KMS-11 (cell line): Measurements from ENCODE around the gene SLC25A3.
"Not testable (repeated sequence)": the region's sequence is repeated elsewhere in the genome, so short reads cannot be mapped to it uniquely, and the experiment has no call there.

Experiments
- H2AFZ ChIP-seq: fragments of 200-600 bp; sonication (generic); 2 replicates; pipeline ENCODE4 v1.6.1; 2016; ENCODE audit warnings: antibody characterized with exemption, mixed run types, low read depth
- H3K27ac ChIP-seq: fragments of 200-600 bp; sonication (generic); 2 replicates; pipeline ENCODE4 v1.6.1; 2016; ENCODE audit warnings: mild to moderate bottlenecking, mixed run types
- H3K27me3 ChIP-seq: fragments of 200-600 bp; sonication (generic); 2 replicates; pipeline ENCODE4 v1.6.1; 2017; ENCODE audit warnings: mild to moderate bottlenecking, low read depth, mixed run types, moderate library complexity; ENCODE audit not compliant: insufficient read depth
- H3K36me3 ChIP-seq: fragments of 200-600 bp; sonication (generic); 2 replicates; pipeline ENCODE4 v1.6.1; 2017; ENCODE audit warnings: mild to moderate bottlenecking, mixed run types; ENCODE audit not compliant: insufficient read depth
- H3K4me1 ChIP-seq: fragments of 200-600 bp; sonication (generic); 2 replicates; pipeline ENCODE4 v1.6.1; 2016; ENCODE audit warnings: mild to moderate bottlenecking, low read depth, mixed run types; ENCODE audit not compliant: poor library complexity, severe bottlenecking
- H3K4me2 ChIP-seq: fragments of 200-600 bp; sonication (generic); 2 replicates; pipeline ENCODE4 v1.7.0; 2016; ENCODE audit warnings: mild to moderate bottlenecking, mixed run types
- H3K4me3 ChIP-seq: fragments of 200-600 bp; sonication (generic); IDR thresholded peaks from 2 replicates; pipeline ENCODE4 v1.6.1; 2017; ENCODE audit warnings: low read depth, low read length, mixed read lengths; ENCODE audit not compliant: insufficient read depth
- H3K79me2 ChIP-seq: fragments of 200-600 bp; sonication (generic); 2 replicates; pipeline ENCODE4 v1.6.1; 2016; ENCODE audit warnings: low read depth, mixed run types; ENCODE audit not compliant: insufficient read depth
- H3K9ac ChIP-seq: fragments of 200-600 bp; sonication (generic); 2 replicates; pipeline ENCODE4 v1.6.1; 2016; ENCODE audit warnings: mild to moderate bottlenecking, mixed run types
- H4K20me1 ChIP-seq: fragments of 200-600 bp; sonication (generic); 2 replicates; pipeline ENCODE4 v1.6.1; 2016; ENCODE audit warnings: mild to moderate bottlenecking, mixed run types; ENCODE audit not compliant: insufficient read depth
- TF ChIP-seq, protein P1 (sequence below): fragments of 200-600 bp; sonication (generic); conservative IDR thresholded peaks from 2 replicates; pipeline ENCODE4 v1.6.1; 2017; ENCODE audit warnings: low read depth, mild to moderate bottlenecking, antibody characterized with exemption, low read length, moderate library complexity, mixed read lengths

Gene SLC25A3

DNA sequence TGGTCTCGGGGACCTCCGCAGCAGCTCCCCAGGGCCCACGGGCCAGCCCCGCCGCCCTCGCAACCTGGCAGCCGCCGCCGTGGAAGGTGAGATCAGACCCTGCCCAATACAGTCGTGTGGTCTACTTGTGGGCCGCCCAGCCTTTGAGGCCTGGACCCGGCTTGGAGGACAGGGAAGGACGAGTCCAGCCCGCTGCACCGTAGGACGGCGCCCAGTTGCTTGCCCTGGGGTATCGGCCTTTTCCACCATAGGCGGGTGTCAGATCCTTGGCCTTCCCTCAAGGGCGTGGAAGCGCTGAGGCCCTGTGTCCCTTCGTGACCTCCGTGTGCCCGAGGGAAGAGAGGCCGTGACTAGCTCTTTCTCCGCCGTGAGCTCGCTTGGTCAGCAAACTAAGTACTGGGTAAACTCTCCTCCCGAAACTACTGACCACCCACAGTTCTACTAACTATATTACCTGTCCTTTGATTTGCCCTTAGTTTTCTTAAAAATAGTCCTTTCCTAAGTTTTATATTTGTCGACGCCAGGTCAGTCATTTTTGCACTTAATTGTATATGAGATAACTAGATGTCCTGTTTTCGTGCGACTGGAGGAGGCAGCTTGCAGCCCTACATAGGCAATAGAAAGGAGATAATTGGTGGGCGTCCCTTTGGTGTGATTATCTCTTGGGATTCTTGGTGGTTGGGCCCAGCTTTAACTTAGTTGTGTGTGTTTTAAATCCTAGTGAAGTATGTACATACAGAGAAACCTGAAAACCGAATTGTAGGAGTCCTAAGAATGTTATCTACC lies 757 bp downstream of the SLC25A3 start:
- H3K4me3 ChIP-seq = no peak overlapping the region
- peak overlapping the region; percentile 97 for H3K9ac ChIP-seq
- peaks cover 15% of the 10 kb centered on the region for H3K36me3 ChIP-seq
- peaks cover 47% of the 10 kb centered on the region for H3K79me2 ChIP-seq
- H3K27me3 ChIP-seq = no peaks in the 10 kb centered on the region
- peaks cover 21% of the 10 kb centered on the region for H3K4me1 ChIP-seq
- H3K4me2 ChIP-seq = peak overlapping the region; percentile 54
- peak overlapping the region; percentile 26; the same call in 1 of the 2 replicates for H2AFZ ChIP-seq
- H3K27ac ChIP-seq = peak overlapping the region; percentile 84
- TF ChIP-seq, protein P1, sequence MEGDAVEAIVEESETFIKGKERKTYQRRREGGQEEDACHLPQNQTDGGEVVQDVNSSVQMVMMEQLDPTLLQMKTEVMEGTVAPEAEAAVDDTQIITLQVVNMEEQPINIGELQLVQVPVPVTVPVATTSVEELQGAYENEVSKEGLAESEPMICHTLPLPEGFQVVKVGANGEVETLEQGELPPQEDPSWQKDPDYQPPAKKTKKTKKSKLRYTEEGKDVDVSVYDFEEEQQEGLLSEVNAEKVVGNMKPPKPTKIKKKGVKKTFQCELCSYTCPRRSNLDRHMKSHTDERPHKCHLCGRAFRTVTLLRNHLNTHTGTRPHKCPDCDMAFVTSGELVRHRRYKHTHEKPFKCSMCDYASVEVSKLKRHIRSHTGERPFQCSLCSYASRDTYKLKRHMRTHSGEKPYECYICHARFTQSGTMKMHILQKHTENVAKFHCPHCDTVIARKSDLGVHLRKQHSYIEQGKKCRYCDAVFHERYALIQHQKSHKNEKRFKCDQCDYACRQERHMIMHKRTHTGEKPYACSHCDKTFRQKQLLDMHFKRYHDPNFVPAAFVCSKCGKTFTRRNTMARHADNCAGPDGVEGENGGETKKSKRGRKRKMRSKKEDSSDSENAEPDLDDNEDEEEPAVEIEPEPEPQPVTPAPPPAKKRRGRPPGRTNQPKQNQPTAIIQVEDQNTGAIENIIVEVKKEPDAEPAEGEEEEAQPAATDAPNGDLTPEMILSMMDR = no peak
- peaks cover 31% of the 10 kb centered on the region for H4K20me1 ChIP-seq

DNA sequence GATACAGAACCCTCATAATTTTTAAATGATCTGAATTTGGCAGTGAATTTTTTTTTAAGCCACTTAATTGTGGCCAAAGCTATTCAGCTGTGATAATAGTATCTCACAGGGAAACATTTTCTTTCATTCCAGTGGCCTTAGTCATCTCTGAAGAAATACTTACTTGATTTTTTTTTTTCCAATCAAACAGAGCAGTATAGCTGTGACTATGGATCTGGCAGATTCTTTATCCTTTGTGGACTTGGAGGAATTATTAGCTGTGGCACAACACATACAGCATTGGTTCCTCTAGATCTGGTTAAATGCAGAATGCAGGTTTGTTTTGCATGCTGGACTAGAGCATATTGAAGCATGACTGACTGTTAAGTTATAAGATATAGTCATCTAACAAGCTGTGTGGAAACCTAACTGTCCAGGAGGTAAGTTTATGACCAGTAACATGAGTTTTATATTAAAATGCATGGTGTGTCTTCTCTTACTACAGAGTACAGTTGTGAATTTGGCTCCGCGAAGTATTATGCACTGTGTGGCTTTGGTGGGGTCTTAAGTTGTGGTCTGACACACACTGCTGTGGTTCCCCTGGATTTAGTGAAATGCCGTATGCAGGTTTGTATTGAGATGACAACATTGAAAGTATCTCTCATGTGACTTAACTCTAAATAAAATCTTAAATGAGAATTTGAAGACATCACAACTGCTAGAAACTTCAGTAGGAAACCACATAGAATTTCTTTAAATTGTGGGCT lies 1.9 kb downstream of the SLC25A3 start:
- H3K9ac ChIP-seq = peak overlapping the region; percentile 97; the same call in 1 of the 2 replicates
- H3K36me3 ChIP-seq = peaks cover 22% of the 10 kb centered on the region
- H3K27ac ChIP-seq = no peak overlapping the region
- H3K4me3 ChIP-seq = no peak overlapping the region
- H3K4me2 ChIP-seq = peak overlapping the region; percentile 54
- H2AFZ ChIP-seq = no peak overlapping the region
- H3K79me2 ChIP-seq = peaks cover 53% of the 10 kb centered on the region
- peaks cover 21% of the 10 kb centered on the region for H3K4me1 ChIP-seq
- no peaks in the 10 kb centered on the region for H3K27me3 ChIP-seq
- peaks cover 31% of the 10 kb centered on the region for H4K20me1 ChIP-seq
- TF ChIP-seq, protein P1 = no peak

DNA sequence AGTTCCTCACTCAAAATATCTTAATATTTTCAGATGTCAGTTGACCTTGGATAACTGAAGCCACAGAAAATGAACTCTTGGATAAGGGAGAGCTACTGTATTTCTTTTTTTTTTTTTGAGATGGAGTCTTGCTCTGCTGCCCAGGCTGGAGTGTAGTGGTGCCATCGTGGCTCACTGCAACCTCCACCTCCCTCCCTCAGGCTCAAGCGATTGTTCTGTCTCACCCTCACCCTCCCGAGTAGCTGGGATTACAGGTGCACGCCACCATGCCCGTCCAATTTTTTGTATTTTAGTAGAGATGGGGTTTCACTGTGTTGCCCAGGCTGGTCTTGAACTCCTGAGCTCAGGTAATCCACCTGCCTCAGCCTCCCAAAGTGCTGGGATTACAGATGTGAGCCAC lies 3.8 kb downstream of the SLC25A3 start:
- peaks cover 39% of the 10 kb centered on the region for H3K36me3 ChIP-seq
- not testable (repeated sequence) for H2AFZ ChIP-seq, H3K4me2 ChIP-seq, H3K27me3 ChIP-seq, H3K4me3 ChIP-seq, H3K9ac ChIP-seq, H3K27ac ChIP-seq
- H4K20me1 ChIP-seq = peaks cover 31% of the 10 kb centered on the region
- peaks cover 21% of the 10 kb centered on the region for H3K4me1 ChIP-seq
- H3K79me2 ChIP-seq = peaks cover 53% of the 10 kb centered on the region

DNA sequence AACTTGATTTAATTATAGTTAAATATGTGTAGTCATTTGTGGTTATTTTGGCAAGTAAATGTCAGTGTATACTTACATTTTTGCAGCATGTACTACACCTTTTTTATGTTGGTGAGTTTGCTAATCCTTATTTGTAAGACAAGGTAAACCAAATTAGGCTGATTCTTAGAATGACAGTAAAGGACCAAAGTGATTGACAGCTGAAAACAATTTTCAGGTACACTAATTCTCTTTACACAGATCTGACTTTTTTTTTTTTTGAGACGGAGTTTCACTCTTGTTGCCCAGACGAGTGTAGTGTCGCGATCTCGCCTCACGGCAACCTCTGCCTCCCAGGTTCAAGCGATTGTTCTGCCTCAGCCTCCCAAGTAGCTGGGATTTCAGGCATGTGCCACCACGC lies 8.4 kb downstream of the SLC25A3 start:
- Histone ChIP-seq H3K4me2 (no peak overlapping the region), H3K27ac (no peak overlapping the region), H3K27me3 (no peaks in the 10 kb centered on the region), H3K4me1 (no peaks in the 10 kb centered on the region), H4K20me1 (0 out of 2 replicates have a peak, but pooled peaks cover 6% of the 10 kb centered on the region), H2AFZ (no peak overlapping the region), H3K36me3 (peaks cover 33% of the 10 kb centered on the region), H3K4me3 (no peak overlapping the region), H3K9ac (no peak overlapping the region), H3K79me2 (peaks cover 18% of the 10 kb centered on the region)
- TF ChIP-seq, protein P1 = no peak
